Suprapubic skin (tissue), 4 donors: ENCODE results near the gene TANGO2.

Experiments used
- CTCF ChIP-seq, 2 donors: fragments of 200-600 bp in 1 of 2; fragments of 450-650 bp in 1 of 2; sonication (generic) in 1 of 2; IDR thresholded peaks; one replicate each; pipeline ENCODE4 v1.5.1; 2016 to 2019; ENCODE audit warnings: antibody characterized with exemption in 2 of 2, mild to moderate bottlenecking in 1 of 2, moderate library complexity in 1 of 2
- EP300 ChIP-seq: sonication (generic); formaldehyde crosslinking; IDR thresholded peaks from one replicate; pipeline ENCODE4 v1.6.1; 2017; ENCODE audit warnings: antibody characterized with exemption
- POLR2A ChIP-seq, 2 donors: fragments of 450-650 bp; IDR thresholded peaks; one replicate each; pipeline ENCODE4 v1.6.1; 2017; ENCODE audit warnings: antibody characterized with exemption in 2 of 2, mild to moderate bottlenecking in 2 of 2, moderate library complexity in 2 of 2
- POLR2AphosphoS5 ChIP-seq, 3 donors: sonication (generic); formaldehyde crosslinking; IDR thresholded peaks; one replicate each; pipeline ENCODE4 v1.6.1; 2017; ENCODE audit warnings: antibody characterized with exemption in 3 of 3

GRCh38 chr22:20087319-20088262 is 66.7 kb downstream of the TANGO2 start:
- no peak for TF ChIP-seq CTCF (IDR thresholded peaks at IDR 0.05)
- TF ChIP-seq POLR2A (IDR thresholded peaks at IDR 0.05), result no peak
- no peak for TF ChIP-seq EP300
- no peak for TF ChIP-seq POLR2AphosphoS5 (IDR thresholded peaks at IDR 0.05)
